DMS153 treated with DMSO at 0.1 percent for 48 hours (cell line): ENCODE data around the gene NOTCH4.

Source experiments
- DNase-seq: peaks from one replicate; lab custom pipeline; 2025; ENCODE audit not compliant: unreplicated experiment; lab: John Stamatoyannopoulos, UW

Gene NOTCH4

DNA sequence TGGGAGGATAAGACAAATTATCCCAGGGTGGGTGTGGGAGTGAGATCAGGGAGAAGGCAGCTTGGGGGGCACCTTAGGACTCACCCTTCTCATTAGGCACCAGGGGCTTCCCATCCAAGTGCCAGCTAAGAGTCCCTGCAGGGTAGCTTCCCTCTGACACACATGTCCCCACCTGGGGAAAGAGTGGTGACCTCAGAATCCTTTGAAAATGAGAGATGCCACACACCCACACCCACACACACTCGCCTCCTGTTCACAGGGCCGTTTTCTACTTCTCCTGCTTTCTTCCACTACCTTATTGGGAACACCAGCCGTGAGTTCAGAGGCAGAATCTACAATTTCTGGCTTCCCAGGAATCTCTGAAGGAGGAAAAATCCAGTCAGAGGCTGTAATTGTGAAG lies 40.8 kb downstream of the NOTCH4 start:
- no peak for DNase-seq

DNA sequence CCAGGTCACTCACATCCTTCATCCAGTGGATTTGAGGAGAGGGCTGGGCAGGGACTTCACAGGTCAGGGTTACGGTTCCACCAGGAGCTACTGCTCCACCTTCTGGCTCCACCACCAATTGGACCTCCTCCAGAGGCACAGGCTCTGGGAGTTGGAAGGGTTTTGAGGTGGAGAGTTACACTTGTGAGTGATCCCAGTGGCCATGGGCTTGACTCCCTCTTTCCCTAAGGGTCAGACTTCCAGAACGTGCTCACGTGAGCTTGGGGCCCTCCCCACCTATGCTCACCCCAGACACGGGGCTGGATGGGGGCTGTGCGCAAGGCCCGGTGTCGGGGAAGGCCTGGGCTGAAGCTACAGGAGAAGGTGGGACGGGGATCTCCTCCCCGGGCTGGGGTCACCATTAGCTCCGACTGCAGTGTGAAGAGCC lies 41.3 kb downstream of the NOTCH4 start:
- no peak for DNase-seq

DNA sequence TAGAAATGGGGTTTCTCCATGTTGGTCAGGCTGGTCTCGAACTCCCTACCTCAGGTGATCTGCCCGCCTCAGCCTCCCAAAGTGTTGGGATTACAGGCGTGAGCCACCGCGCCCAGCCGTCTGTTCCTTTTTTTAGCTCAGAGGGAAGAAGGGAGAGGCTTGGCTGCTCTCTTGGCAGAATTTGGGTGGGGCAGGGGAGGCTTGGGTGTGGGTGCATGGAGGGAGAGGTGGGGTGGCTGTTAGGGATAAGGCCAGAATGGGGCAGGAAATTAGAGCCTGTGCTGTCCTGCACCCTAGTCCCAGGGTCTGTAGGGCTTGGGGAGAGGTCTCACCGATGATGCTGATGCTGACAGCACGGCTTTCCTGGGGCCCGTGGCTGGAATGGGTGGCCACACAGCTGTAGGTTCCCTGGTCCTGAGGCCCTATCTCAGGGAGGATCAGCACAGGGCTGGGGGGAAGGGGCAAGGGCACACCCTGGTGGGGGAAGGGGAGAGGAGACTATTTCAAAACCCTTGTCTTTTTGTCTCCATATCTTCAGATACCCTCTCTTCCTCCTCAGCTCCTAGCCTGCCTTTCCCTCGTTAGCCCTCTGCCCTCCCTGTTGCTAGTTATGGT lies 41.8 kb downstream of the NOTCH4 start:
- DNase-seq: no peak

DNA sequence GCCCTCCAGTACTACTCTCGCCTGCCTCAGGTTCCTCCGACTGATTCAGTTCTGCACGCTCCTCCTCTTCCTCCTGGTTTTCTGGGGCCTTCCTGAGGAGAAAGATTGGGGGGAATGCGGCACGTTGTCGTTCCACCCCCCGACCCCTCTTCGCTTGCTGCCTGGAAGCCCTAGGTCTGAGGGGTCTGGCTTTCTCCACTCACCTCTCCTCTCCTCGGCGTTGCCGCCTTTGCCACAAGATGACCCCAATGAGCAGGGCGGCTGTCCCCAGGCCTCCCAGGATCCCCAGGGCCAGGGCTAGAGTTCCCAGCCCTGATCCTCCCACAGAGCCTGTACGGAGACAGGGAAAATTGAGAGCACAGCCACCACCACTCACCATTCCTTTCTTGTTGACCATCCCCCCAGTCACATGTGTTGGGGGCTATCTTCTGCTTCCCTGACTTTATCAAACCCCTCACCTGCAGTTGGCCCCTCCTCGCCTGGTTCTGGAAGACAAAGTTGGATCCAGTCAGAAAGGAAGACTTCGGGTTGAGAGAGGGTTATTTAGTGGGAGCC lies 42.6 kb downstream of the NOTCH4 start:
- no peak for DNase-seq

DNA sequence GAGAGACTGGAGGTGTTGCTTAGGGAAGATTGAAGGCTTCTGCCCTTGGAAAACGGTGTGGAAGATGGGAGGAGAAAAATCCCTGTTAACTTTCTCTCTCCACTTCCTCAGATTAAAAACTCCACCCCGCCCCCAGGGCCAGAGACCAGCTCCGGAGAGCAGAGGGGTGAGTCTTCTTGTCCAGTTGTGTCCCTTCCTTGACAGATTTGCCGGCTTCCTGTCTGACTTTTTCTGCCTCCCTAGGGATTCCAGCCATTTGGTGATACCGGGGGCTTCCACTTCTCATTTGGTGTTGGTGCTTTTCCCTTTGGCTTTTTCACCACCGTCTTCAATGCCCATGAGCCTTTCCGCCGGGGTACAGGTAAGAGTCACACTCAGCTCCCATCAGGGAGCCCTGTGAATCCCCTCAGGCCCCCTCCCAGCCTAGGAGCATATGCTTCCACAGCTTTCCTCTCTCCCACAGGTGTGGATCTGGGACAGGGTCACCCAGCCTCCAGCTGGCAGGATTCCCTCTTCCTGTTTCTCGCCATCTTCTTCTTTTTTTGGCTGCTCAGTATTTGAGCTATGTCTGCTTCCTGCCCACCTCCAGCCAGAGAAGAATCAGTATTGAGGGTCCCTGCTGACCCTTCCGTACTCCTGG lies 44.0 kb downstream of the NOTCH4 start:
- DNase-seq: no peak

DNA sequence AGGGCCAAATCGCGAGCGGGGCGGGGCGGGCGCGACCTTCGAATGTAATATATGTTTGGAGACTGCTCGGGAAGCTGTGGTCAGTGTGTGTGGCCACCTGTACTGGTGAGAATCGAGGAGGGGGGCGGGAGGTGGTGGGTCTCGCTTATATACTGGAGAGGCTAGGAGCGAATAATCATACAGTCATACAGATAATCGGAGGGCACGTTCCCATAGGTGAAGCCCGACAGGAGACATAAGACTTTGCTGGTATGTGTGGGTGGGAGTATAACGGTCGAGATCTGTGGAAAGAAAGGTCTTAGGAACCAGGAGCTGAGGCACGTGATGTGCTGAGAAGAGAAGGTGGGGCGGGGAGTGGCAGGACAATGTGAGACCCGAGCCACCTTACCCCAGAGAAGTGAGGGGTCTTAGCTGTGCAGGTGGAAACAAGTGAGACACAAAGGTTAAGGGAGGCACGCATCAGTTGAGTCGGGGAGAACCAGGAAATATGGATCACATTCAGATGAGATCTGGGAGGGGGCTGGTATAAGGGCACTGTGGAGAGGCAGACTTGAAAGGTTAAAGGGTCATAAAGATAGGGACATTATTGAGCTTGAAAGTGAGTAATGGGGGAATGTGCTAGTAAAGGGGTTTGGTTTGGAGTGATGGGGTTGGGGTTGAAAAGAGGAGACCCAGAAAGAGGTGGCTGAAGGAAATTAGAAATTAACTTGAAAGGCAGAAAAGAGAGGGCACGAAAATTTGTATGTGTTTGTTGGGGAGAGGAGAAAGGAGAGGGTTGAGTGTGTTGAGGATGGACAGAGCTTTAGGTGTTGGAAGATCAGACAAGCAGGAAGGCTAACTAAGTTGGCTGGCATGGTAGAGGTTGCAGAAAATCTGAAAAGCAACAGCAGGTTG lies 45.1 kb downstream of the NOTCH4 start:
- no peak for DNase-seq

DNA sequence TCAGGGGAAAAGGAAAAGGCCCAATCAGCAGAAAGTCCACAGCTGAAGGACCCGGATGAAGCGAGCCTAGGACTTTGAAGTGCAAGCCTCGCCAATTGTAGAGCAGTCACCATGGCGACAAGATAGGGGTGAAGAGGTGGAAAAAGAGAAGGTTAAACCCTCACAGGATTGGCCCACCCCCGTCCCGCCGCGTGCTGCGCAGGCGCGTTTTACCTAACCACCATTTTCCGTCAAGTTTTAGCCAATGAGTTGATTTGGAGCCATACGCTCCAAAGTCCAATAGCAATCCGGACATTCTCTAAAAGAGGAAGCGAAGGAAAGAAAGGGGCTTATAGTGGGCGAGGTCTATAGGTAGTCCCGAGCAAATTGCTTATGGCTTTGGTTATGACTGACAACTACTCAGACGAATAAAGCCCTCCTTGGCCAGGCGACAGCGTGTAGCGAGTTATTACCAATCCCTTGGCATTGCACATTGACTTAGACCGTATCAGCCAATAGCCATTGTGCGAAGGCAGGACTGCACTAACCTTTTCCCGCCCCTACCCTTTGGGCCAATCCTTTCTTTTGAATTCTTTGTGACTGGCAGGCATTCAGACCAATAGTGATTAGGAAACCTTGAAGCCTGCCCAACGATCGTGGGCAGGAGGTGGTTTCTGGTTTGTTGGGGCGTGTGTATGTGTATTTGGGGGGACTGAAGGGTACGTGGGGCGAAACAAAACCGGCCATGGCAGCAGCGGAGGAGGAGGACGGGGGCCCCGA lies 45.9 kb downstream of the NOTCH4 start, which contains the start of gene RNF5:
TSS of gene RNF5 (plus strand) at position 618 of the 759 bp plus-strand sequence. CDS start at position 725, 107 bp downstream.
- DNase-seq: peak; percentile 99

DNA sequence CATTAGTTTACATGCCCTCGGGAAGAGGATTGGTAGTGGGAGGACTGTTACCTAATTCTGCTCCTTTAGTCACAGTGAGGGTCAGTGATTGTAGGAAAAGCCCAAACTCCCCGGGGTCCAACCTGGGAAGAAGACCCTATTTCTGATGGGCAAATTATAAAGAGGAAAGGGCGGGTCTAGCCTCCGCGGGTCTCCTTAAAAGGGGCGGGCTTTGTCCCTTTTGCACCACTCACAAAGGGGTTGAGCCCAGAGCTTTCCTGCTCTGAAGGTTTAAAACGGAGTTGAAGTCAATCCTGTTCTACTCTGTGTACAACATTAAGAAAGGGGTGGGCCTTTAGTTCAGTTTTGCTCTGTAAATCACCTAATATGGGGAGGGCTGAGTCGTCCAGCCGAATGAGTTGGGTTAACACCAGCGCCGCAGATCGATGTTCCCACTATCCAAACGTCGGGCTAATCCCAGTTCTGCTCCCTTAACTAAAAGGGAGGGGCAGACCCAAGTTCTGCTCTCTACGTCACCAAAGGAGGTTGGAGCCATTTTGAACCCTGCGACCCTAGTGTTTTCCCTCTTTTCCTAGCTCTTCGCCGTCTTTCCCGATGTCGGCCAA lies 46.6 kb downstream of the NOTCH4 start:
- peak; percentile 63 for DNase-seq

DNA sequence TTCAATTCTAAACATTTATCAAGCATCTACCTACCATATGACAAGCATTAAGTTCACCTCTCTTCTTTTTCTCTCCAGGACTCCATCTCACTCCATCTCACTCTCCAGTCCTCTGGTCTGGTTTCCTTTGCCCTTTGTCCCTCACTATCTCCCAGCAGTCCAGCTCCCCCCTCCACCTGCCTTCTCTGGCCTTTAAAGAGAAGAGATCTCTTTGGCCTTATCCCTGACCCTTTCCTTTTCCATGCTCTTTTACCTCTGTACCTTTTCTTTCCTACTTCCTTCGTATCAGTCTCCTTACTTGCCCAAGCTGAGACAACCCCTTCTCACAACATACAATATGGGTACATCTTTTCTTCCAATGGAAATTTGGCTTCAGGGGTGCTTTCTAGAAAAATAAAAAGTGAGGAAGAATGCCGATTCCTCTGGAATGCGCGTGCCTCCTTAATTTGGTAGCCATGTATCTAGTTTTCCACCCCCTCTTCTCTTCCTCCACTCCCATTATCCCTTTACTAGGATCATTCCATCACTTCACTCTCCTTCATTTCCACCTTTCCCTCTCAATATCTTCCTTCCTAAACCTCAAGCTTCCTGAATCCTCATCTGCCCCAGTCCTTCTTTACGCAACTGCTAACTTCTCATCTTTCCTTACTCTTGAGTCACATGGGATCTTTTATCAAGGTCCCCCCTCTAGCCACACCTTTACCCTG lies 47.2 kb downstream of the NOTCH4 start:
- no peak for DNase-seq

DNA sequence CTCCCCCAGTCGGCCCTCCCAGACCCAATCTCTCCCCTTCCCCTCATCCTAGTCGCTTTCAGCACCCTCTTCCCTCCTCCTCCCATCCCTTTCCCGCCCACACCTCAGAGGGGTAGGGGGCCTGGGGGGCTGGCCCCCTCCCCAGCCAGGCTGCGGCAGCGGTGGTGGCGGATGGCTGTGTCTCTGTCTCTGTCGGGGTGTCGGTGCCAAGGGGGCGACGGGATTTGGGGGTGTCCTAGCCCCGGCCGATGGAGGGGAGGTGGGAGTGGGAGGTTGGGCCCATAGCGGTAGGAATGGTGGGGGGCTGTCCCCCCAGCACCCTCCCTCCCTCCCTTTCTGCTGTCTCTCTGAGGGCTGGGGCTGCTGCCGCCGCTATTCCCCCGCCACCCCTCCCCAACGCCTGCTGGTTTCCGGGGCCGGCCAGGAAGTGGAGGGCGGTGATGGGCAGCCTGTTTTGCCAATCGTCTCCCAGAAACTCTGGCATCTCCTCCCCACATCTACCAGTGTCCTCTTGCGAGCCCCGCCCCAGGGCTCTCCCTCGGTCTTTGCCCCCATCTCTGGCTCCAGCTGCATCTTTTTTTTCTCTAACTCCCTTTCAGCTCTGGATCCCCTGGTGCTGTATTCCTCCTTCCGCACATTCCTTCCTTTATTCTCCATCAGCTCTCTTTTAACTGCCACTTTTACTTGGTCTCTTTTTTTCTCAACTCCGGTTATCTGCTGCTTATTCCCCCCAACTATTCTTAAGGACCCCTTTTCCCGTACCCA lies 48.0 kb downstream of the NOTCH4 start, which contains the start of gene AGPAT1:
TSS of gene AGPAT1 (minus strand) at position 374 of the 765 bp plus-strand sequence. CDS start 4,588 bp downstream, outside the sequence.
- peak; percentile 84 for DNase-seq

DNA sequence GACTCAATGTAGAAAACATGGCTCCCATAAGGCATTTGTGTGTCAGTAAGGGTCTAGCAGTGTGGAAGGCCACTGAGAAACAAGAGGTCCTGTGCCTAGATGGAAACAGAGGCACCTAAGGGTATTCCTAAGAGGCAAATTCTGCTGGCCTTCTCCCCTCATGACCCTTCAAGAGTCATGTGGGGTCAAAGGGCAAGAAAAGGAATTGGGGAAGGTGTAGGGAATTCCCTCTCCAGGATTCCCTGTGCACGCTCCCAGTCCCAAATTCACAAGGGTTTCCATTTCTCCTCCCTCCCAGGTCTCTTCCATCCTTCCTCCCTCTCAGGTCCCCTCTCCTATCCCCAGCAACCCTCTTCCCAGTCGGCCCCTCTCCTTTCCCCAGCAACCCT lies 48.6 kb downstream of the NOTCH4 start:
- DNase-seq: no peak

DNA sequence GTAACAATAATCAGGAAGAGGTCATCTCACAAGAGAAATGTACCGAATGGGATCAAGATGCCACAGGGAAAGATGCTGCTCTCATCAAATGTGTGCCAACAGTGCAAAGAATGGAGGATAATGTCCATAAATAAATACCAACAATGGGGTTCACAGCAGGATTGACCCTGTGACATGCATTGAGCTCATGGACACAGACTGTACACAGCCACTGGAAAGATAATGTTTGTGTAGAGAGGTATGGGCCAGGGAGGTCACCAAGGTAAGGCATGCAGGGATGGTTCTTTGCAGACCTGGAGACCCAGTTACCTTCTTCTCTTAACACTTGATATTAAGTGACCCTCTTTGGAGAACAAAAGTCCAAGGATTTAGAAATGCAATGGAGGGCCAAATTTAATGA lies 49.5 kb downstream of the NOTCH4 start:
- DNase-seq: no peak

DNA sequence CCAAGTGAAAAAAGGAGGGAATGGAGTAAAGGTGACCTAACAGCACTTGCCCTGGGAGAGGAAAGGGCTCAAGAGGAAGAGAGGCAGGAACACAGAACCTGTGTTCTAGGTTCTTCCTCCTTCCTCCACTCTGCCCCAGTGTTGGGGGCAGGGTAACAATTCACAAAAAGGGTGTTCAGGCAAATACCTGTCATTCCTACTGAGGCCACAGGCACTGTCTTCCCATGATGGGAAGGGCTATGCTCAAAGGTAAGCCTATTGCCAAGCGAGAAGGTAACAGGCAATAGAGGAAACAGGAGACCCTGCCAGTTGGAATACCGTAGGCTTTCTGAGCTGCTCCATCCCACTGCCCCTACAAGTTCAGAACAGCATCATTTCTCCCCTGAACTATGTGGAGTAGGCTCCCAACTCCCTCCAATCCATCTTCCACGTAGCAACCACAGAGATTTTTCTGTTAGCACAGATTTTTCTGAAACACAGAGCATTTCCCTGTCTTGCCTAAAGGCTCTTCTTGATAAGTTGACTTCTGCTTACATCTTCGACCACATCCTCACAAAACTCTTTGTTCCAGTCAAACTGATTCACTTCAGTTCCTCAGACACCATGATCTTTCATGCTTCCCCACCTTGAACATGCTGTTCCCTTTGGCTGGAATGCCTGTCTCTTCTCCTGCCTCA lies 50.7 kb downstream of the NOTCH4 start:
- no peak for DNase-seq

DNA sequence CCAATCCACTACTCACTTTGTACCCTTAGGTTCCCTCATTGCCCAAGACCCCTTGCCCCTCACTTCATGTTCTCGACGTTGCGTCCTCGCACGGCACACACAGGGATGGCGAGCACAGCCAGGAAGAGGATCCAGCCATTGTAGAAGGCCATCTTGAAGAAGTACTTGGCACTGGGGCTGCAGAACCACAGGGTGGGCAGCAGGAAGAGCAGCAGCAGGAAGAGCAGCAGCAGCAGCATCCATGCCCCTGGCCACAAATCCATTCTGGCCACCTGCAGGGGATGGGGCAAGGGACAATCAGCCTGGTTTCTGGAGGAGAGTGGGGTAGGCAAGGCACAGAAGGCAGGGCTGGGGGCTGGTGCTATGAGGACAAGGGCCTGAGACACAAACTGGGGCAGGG lies 52.6 kb downstream of the NOTCH4 start:
- DNase-seq: no peak

DNA sequence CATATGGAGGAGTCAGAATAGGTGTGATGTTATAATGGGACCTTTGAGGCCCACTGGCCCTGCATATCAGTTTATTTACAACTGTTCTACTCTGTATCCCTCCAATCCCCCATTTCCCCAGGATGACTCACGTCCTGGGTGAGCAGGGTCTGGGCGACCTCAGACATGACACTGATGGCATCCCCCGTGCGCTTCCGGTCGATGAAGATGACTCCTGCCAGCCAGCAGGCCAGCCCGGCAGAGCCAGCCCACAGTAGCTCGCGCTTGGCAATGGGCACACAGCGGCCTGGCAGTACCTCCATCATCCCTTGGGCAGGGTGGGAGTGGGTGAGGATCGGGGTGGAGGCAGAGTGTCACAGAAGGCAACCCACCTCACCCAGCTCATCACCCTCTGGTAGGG lies 53.6 kb downstream of the NOTCH4 start:
- DNase-seq: no peak

DNA sequence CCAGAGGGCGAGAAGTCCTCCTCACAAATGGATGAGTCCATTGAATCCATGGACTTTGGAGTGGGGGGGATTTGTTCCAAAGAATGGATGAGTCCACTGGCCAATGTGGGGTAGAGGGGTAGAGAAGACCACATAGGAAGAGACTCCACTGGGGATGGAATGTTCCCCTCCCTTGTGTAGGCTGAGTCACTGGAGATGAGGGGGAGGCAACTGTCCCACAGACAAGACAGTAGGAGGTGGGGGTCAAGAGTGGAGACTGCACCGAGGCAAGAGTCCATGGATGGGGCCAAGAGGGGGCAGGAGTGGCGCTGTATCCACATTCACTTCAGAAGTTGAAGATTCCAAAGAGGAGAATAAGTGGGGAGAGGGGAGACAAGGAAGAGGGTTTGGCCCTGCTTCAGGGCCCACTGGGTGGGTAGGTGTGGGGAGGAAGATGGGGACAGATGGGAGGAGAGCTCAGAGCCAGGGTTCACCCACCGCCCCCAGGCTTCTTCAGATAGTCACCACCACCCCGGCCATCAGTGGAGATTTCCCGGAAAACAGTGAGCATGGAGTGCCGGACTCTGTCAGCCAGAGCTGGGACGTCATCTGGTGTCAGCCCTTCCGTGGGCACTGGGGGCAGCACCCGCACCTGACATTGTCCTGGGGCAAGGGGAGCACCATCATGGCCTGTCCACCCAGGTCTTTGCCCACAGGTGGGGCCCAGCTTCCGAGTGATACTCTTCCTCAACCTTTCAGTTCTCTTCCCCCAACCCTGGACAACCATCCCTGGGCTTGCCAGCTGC lies 54.9 kb downstream of the NOTCH4 start:
- DNase-seq: no peak

DNA sequence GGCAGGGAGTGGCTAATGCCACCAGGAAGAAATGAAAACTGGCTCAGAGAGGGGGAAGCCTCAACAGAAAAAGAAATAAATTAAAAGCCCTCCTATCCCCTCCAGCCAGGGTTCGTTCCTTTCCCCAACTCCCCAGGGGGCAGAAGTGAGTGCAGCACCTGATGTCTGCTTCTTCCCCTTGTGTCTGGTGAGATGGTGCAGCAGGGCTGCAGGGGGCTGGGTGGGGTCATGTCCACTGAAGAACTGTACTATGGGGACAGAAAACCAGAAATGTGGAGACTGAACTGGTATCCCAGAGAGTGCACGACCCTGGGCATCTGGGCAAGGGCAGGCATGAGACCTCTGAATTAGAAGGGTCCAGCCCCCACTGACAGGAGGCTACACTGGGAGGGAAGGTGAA lies 55.5 kb downstream of the NOTCH4 start:
- no peak for DNase-seq
